Mesodermal cell (in vitro differentiated cells): Measurements from ENCODE around the gene TCL1A. TPM values are rescaled to one million over a fixed set of nuclear protein-coding genes. Genes with fewer than 3 reads are reported as not detected.
"Not testable (repeated sequence)": the region's sequence is repeated elsewhere in the genome, so short reads cannot be mapped to it uniquely, and the experiment has no call there.

Experiments
- H3K27ac ChIP-seq: 2 replicates; pipeline ENCODE4 v1.7.0; 2013; ENCODE audit warnings: mild to moderate bottlenecking, low read depth, low read length, moderate library complexity; ENCODE audit not compliant: severe bottlenecking
- H3K36me3 ChIP-seq: 2 replicates; pipeline ENCODE4 v1.7.1; 2013; ENCODE audit warnings: mild to moderate bottlenecking, low read length, moderate library complexity; ENCODE audit not compliant: control insufficient read depth, insufficient read depth
- H3K4me1 ChIP-seq: one replicate; pipeline ENCODE4 v1.7.1; 2013; ENCODE audit warnings: mild to moderate bottlenecking, low read length; ENCODE audit not compliant: insufficient read depth, control insufficient read depth, poor library complexity, severe bottlenecking
- H3K4me3 ChIP-seq: 2 replicates; pipeline ENCODE4 v1.7.0; 2013; ENCODE audit warnings: low read length, control low read depth, mild to moderate bottlenecking; ENCODE audit not compliant: insufficient read depth, poor library complexity, severe bottlenecking; ENCODE audit errors: extremely low read depth
- H3K9me3 ChIP-seq: 2 replicates; pipeline ENCODE4 v1.7.1; 2013; ENCODE audit warnings: mild to moderate bottlenecking, low read length, moderate library complexity; ENCODE audit not compliant: control insufficient read depth
- WGBS, 2 experiments: methylation state at CpG; one replicate each; pipeline ENCODE4 v1.1.5; 2013; ENCODE audit warnings: missing lambda C conversion rate in 2 of 2; ENCODE audit not compliant: insufficient coverage in 2 of 2; 5-methylcytosine and 5-hydroxymethylcytosine counted together
- polyA plus RNA-seq, 2 experiments: library from polyadenylated mRNA; stranded (reverse); fragments of 50-300 nt; gene quantifications; one replicate each; pipeline ENCODE4 v1.2.3, GENCODE V29; 2013

Gene TCL1A, protein sequence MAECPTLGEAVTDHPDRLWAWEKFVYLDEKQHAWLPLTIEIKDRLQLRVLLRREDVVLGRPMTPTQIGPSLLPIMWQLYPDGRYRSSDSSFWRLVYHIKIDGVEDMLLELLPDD
- polyA plus RNA-seq (2013, experiment 1 of 2): not detected
- polyA plus RNA-seq (2013, experiment 2 of 2): not detected

DNA sequence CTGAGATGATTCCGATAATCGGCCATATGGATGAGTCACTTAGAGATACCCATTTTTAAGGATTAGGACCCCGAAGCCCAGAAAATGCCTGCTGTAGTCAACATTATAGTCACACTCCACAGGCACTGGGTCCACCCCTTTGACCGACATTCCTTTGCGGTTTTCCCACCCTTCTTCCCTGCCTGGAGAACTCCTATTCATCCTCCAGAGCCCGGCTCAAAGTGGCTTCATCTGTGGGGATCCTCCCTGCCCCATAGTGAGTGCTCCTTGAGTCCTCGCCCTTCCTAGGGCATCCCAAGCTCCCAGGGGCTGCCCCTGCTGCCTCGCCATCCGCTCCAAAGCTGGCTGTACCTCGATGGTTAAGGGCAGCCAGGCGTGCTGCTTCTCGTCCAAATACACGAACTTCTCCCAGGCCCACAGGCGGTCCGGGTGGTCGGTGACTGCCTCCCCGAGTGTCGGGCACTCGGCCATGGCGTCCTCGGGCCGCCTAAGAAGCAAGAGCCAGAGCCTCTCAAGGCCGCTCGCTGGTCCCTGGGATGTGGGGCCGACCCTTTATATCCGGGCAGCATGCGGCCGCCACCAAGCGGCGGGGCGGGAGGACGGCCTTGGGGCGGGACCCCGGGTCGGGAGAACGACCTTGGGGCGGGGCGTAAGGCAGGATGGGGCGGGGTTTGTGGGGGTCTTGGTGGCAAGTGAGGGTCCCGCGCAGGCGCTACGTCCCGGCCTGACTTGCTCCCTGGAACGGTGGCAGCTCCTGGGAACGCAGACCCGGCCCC is at the start of gene TCL1A:
TSS of gene TCL1A (minus strand) at position 530 of the 776 bp plus-strand sequence. CDS start at position 471, 59 bp downstream.
- Histone ChIP-seq H3K4me3 (no peak within 1 kb of the TSS), H3K27ac (no peak within 1 kb of the TSS), H3K9me3 (no peaks in the 10 kb centered on the region), H3K36me3 (no peaks in the 10 kb centered on the region), H3K4me1 (no peaks in the 10 kb centered on the region)
- 95% methylated on average over 29 to 47 of the region's 47 CpGs for WGBS, 2 experiments

DNA sequence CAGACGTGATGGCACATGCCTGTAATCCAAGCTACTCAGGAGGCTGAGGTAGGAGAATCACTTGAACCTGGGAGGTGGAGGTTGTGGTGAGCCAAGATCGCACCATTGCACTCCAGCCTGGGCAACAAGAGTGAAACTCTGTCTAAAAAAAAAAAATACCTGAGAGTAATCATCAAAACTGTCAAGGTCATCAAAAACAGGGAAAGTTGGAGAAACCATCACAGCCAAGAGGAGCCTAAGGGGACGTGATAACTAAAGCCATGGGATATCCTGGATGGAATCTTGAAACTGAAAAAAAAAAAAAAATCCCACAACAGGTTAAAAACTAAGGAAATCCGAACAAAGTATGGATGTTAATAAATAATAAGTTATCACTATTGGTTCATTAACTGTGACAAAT is 49.1 kb upstream of the TCL1A start:
- H3K36me3 ChIP-seq, H3K9me3 ChIP-seq, H3K4me1 ChIP-seq, H3K4me3 ChIP-seq, H3K27ac ChIP-seq: not testable (repeated sequence)
- 80% methylated on average over 1 of the region's 4 CpGs; no CpG with 5 or more reads in 1 of the 2 experiments for WGBS, 2 experiments

DNA sequence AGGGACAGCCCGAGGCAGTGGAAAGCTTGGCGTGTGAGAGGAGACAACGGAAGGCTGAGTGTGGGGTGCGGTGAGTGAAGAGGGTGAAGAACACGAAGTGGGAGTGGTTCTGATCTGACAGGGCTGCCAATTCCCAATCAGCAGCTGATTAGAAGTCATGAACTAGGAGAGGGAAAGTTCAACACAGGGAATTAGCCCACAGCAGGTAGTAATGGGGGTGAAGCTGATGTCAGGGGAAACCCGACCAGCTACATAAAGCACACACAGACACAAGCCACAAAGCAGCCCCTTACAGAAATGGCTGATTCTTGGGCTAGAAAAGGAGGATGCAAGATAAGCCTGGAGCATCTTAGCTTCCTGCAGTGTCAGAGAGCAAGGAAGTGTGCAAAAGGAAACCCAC is 47.5 kb upstream of the TCL1A start:
- no peaks in the 10 kb centered on the region for H3K36me3 ChIP-seq
- H3K4me1 ChIP-seq: no peaks in the 10 kb centered on the region
- no peaks in the 10 kb centered on the region for H3K9me3 ChIP-seq
- WGBS, 2 experiments: 50 to 72% methylated on average over 5 of the region's 6 CpGs
- no peak overlapping the region for H3K4me3 ChIP-seq
- H3K27ac ChIP-seq: no peak overlapping the region

DNA sequence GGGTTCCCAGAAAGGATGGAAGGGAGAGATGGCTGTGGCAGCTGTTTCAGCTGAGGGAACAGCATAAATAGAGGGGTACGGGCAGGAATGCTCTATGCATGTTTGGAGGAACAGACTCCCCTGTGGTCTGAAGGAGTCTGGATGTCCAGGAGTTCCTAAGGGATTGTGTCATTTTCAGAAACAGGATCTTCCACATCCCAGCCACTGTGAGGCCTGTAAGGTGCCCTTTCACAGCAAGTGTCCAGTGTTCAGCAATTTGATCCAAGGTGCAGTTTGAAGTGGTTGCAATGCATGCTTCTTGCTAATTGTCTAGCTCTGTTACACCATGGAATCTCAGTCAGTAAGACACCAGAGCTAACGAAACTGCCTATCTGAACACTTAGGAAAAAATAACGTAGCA is 46.7 kb upstream of the TCL1A start:
- no peaks in the 10 kb centered on the region for H3K4me1 ChIP-seq
- no peaks in the 10 kb centered on the region for H3K36me3 ChIP-seq

DNA sequence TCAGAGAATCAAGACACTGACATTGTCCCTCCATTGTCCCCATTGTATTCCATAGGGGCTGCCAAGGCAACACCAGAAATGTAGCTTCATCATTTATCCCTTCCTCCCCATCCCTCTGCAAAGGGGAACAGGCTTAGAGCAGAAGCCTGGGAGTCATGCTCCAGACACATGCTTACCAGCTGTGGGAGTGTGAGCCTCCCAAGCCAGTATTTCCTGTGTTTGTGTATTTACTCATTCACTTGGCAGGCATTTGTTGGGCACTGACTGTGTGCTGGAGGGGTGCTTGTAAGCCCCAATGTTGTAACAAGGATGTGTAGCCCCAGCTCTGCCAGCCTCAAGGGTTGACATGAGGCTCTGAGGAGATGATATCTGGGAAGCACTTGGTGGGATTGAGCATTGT is 46.0 kb upstream of the TCL1A start:
- H3K9me3 ChIP-seq: no peaks in the 10 kb centered on the region
- no peaks in the 10 kb centered on the region for H3K4me1 ChIP-seq
- H3K4me3 ChIP-seq: no peak overlapping the region
- no peak overlapping the region for H3K27ac ChIP-seq
- H3K36me3 ChIP-seq: no peaks in the 10 kb centered on the region

More for the DNA sequence above, 46.7 kb upstream of the TCL1A start:
- H3K27ac ChIP-seq: no peak overlapping the region
- H3K4me3 ChIP-seq: no peak overlapping the region
- no peaks in the 10 kb centered on the region for H3K9me3 ChIP-seq
- WGBS, 2 experiments: 92 to 100% methylated on average over 1 to 2 of the region's 3 CpGs

DNA sequence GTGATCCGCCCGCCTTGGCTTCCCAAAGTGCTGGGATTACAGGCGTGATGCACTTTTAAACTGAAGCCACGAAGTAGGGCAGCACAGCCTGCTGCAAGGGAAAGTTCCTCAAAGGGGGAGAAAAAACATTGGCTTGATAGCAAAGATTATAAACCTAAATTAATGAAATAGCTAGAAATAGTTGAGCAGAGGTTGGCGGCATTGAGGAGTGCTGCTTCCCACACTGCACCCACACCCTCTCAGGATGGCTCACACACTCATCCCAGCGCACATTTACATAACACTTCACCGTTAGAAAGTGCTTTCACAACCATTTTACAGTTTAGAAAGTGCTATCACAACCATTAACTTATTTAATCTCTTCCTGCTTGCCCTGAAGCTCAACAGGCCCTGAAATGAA is 44.4 kb upstream of the TCL1A start:
- no peak overlapping the region for H3K27ac ChIP-seq
- no peak overlapping the region for H3K4me3 ChIP-seq
- 77 to 78% methylated on average over 5 to 7 of the region's 7 CpGs for WGBS, 2 experiments
- no peaks in the 10 kb centered on the region for H3K9me3 ChIP-seq
- H3K4me1 ChIP-seq: no peaks in the 10 kb centered on the region
- no peaks in the 10 kb centered on the region for H3K36me3 ChIP-seq

DNA sequence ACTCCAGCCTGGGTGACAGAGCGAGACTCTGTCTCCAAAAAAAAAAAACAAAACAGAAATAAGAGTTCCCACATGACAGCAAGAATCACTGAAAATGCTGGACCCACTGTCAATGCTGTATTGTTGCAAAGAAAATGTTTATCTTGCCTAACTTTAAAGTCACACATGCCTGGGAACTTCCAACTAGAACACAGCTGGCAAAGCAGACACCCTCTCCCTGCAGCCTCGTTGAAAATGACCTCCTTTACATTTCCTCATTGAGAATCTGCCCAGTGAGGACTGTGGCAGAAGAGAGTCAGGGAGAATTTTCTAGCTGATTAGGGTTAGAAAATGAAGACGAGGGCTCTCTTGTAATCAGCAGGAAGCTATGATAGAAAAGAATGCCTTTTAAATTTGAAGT is 42.8 kb upstream of the TCL1A start:
- H3K4me1 ChIP-seq: no peaks in the 10 kb centered on the region
- H3K4me3 ChIP-seq: no peak overlapping the region
- WGBS, 2 experiments: 74 to 82% methylated on average over 2 of the region's 3 CpGs
- no peaks in the 10 kb centered on the region for H3K36me3 ChIP-seq
- H3K9me3 ChIP-seq: no peaks in the 10 kb centered on the region
- H3K27ac ChIP-seq: no peak overlapping the region

DNA sequence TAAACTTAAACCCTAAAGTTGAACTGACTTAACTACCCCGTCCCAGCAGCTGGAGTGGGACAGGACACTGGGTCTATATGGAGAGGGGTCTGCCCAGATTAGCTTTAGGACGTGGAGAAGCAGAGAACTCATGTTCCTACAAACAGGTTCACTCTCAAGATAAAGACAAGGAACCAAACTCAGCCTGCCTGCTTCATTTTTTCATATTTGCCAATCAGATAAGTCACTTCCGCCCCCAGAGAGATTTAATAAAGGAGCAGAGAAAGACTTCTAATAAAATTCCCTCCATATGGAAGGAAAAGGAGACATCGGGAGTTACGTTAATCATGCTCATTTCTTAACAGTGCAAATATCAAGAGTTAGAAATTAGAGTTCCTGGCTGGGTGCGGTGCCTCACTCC is 42.2 kb upstream of the TCL1A start:
- Histone ChIP-seq H3K27ac (no peak overlapping the region), H3K9me3 (no peaks in the 10 kb centered on the region), H3K4me1 (no peaks in the 10 kb centered on the region), H3K36me3 (no peaks in the 10 kb centered on the region), H3K4me3 (no peak overlapping the region)
- 88 to 89% methylated on average over 2 to 4 of the region's 6 CpGs for WGBS, 2 experiments

DNA sequence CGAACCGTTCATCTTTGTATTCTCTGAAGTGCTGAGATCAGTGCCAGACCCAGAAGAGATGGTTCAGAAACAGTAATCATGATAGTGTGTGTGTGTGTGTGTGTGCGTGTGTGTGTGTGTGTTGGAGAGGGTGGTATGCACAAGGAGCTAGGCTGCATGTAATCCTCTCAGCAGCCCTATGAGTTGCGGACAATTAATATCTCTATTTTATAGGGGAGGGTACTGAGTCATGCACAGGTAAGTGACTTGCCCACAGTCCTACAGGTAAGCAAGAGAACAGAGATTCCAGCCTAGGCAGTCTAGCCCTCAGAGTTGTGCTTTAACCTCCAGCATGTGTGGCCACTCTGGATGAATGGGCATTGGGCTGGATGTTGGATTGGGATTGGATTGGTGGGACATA is 27.9 kb upstream of the TCL1A start:
- Histone ChIP-seq H3K4me1 (no peaks in the 10 kb centered on the region), H3K27ac (no peak overlapping the region), H3K36me3 (no peaks in the 10 kb centered on the region), H3K4me3 (no peak overlapping the region), H3K9me3 (no peaks in the 10 kb centered on the region)
- WGBS, 2 experiments: 86 to 91% methylated on average over 3 to 4 of the region's 4 CpGs

DNA sequence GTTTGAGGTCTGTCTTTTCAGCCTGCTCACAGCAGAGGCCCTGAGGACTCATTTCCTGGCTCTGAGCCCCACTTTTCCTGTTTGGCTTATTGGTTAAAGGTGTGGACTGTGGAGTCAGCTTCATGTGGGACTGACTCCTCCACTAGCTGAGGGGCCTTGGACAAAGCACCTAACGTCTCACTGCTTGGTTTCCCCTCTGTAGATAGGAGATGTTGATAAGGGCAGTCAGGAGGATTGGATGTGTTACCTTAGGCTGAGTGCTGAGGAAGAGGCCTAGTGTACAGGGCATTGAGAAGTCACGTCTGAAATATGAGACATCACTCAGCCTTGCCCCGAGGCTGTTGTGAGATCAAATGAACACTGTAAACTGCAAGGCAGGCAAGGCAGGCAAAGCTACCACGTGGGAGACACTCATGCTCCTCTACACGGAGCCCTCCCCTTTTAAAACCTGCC is 27.1 kb upstream of the TCL1A start:
- Histone ChIP-seq H3K27ac (no peak overlapping the region), H3K4me1 (no peaks in the 10 kb centered on the region), H3K4me3 (no peak overlapping the region), H3K9me3 (no peaks in the 10 kb centered on the region), H3K36me3 (no peaks in the 10 kb centered on the region)
- 70 to 71% methylated on average over 5 of the region's 5 CpGs for WGBS, 2 experiments

DNA sequence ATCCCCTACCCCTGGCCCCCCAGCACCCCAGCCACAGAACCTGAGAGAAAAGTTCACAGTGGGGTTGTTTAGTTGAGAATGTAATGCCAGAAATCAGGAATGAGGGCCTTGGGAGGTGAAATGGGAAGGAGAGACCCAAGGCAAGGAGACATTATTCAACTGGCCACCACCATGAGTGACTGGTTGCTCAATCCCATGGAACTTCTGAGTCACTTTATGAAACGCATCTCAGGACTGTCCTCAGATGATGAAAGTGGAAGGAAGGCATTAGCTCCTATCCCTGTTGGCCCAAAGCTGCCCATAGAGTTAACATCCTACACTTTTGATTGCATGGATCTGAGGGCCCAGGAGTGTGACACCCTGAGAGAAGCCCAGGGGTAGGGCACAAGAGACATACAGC is 25.4 kb upstream of the TCL1A start:
- Histone ChIP-seq H3K27ac (no peak overlapping the region), H3K9me3 (no peaks in the 10 kb centered on the region), H3K36me3 (no peaks in the 10 kb centered on the region), H3K4me3 (no peak overlapping the region), H3K4me1 (no peaks in the 10 kb centered on the region)
- 50 to 80% methylated on average over 1 of the region's 1 CpG for WGBS, 2 experiments
